GM12875 (cell line): Measurements from ENCODE around the gene CAMK1D.
"Not testable (repeated sequence)": the region's sequence is repeated elsewhere in the genome, so short reads cannot be mapped to it uniquely, and the experiment has no call there.

Experiments used
- H3K4me3 ChIP-seq: one replicate; pipeline ENCODE4 v1.5.1; 2011; ENCODE audit warnings: low read depth, low read length, control low read depth
- CTCF ChIP-seq: IDR thresholded peaks from 2 replicates; pipeline ENCODE4 v1.5.1; 2011; ENCODE audit warnings: low read depth, mild to moderate bottlenecking, control low read depth, inconsistent platforms, low read length, moderate library complexity, borderline replicate concordance; ENCODE audit not compliant: insufficient read depth

The CAMK1D gene

GRCh38 chr10:12730809-12731519 is 381.6 kb downstream of the CAMK1D start:
- H3K4me3 ChIP-seq, result no peak overlapping the region
- no peak for TF ChIP-seq CTCF

GRCh38 chr10:12733271-12733670 is 383.9 kb downstream of the CAMK1D start:
- no peak overlapping the region for H3K4me3 ChIP-seq
- TF ChIP-seq CTCF, result no peak

- no peak overlapping the region for H3K4me3 ChIP-seq
These were observed 386.6 kb downstream of the CAMK1D start for GRCh38 chr10:12735843-12736462.

GRCh38 chr10:12740813-12741212 is 391.5 kb downstream of the CAMK1D start:
- no peak overlapping the region for H3K4me3 ChIP-seq
- TF ChIP-seq CTCF, result no peak

More at GRCh38 chr10:12735843-12736462, 386.6 kb downstream of the CAMK1D start:
- TF ChIP-seq CTCF, result no peak

- TF ChIP-seq CTCF, result no peak
- no peak overlapping the region for H3K4me3 ChIP-seq
These were observed 392.0 kb downstream of the CAMK1D start for GRCh38 chr10:12741360-12741804.

- no peak for TF ChIP-seq CTCF
- H3K4me3 ChIP-seq, result no peak overlapping the region
These were observed 393.4 kb downstream of the CAMK1D start for GRCh38 chr10:12742771-12743170.

- H3K4me3 ChIP-seq, result not testable (repeated sequence)
These were observed 394.1 kb downstream of the CAMK1D start for GRCh38 chr10:12743466-12743865.
